H1 (cell line): ENCODE measurements around the gene S1PR2.

Source experiments
- CBX5 ChIP-seq: fragments of 300-800, 300-1000 bp; sonication (generic); IDR thresholded peaks from 2 replicates; pipeline ENCODE4 v1.7.1; 2016; ENCODE audit warnings: antibody characterized with exemption, low read length, low read depth
- CEBPB ChIP-seq: IDR thresholded peaks from 2 replicates; pipeline ENCODE4 v1.6.1; 2012; ENCODE audit warnings: low read depth, low read length
- CTCF ChIP-seq, 3 experiments: IDR thresholded peaks; 1 replicate in 2 of 3; 2 replicates in 1 of 3; pipeline versions ENCODE4 v1.5.1 to v1.6.1; 2011; ENCODE audit warnings: low read length in 3 of 3, mild to moderate bottlenecking in 3 of 3, inconsistent platforms in 2 of 3, low read depth in 1 of 3, moderate library complexity in 1 of 3; ENCODE audit not compliant: insufficient read depth in 1 of 3; ENCODE audit errors: control extremely low read depth in 1 of 3
- EZH2 ChIP-seq: fragments of 200-600 bp; sonication (generic); IDR thresholded peaks from 2 replicates; pipeline ENCODE4 v1.7.1; 2012; ENCODE audit warnings: low read depth, mild to moderate bottlenecking, moderate library complexity, low read length, inconsistent platforms; ENCODE audit not compliant: severe bottlenecking
- HDAC2 ChIP-seq, 2 experiments: fragments of 300-600 bp in 1 of 2; sonication (generic) in 1 of 2; IDR thresholded peaks; 2 replicates each; pipeline ENCODE4 v1.6.1; 2011 to 2012; ENCODE audit warnings: low read depth in 2 of 2, low read length in 2 of 2, mild to moderate bottlenecking in 2 of 2, moderate library complexity in 2 of 2, borderline replicate concordance in 1 of 2, inconsistent platforms in 1 of 2
- HDAC6 ChIP-seq: IDR thresholded peaks from one replicate; pipeline ENCODE4 v1.7.1; 2012; ENCODE audit warnings: low read depth, mild to moderate bottlenecking, inconsistent platforms, low read length, moderate library complexity
- POLR2AphosphoS5 ChIP-seq: IDR thresholded peaks from 2 replicates; pipeline ENCODE4 v1.6.1; 2011; ENCODE audit warnings: low read depth, low read length
- RAD21 ChIP-seq, 2 experiments: IDR thresholded peaks in 1 of 2; conservative IDR thresholded peaks in 1 of 2; 2 replicates each; pipeline ENCODE4 v1.6.1; 2011; ENCODE audit warnings: low read depth in 2 of 2, low read length in 2 of 2, improper control_type of control experiment in 1 of 2, inconsistent platforms in 1 of 2, mild to moderate bottlenecking in 1 of 2, moderate library complexity in 1 of 2
- RXRA ChIP-seq: IDR thresholded peaks from 2 replicates; pipeline ENCODE4 v1.6.1; 2011; ENCODE audit warnings: low read depth, mild to moderate bottlenecking, low read length, moderate library complexity; ENCODE audit not compliant: insufficient read depth
- SAP30 ChIP-seq: fragments of 300-600 bp; sonication (generic); IDR thresholded peaks from 2 replicates; pipeline ENCODE4 v1.7.1; 2012; ENCODE audit warnings: low read length, moderate library complexity, mild to moderate bottlenecking, inconsistent platforms; ENCODE audit not compliant: insufficient read depth, insufficient replicate concordance
- TBP ChIP-seq: IDR thresholded peaks from 2 replicates; pipeline ENCODE4 v1.6.1; 2011; ENCODE audit warnings: low read depth, low read length, improper control_type of control experiment
- ZNF274 ChIP-seq: IDR thresholded peaks from 2 replicates; pipeline ENCODE4 v1.7.0; 2012; ENCODE audit warnings: low read length, borderline replicate concordance; ENCODE audit errors: extremely low read depth
- TF ChIP-seq, protein P1 (sequence below): IDR thresholded peaks from 2 replicates; pipeline ENCODE4 v1.6.1; 2011; ENCODE audit warnings: low read depth, mild to moderate bottlenecking, low read length; ENCODE audit not compliant: insufficient read depth

GRCh38 chr19:10226376-10227025 is 4.6 kb downstream of the S1PR2 start:
- TF ChIP-seq CTCF (IDR thresholded peaks at IDR 0.05; ENCODE audit: control extremely low read depth in 1 of 3, insufficient read depth in 1 of 3, low read depth in 1 of 3, low read length in 3 of 3) (no peak), POLR2AphosphoS5 (no peak), CBX5 (no peak), ZNF274 (no peak), RXRA (no peak), HDAC2 (IDR thresholded peaks at IDR 0.05; ENCODE audit: borderline replicate concordance in 1 of 2, low read depth in 2 of 2, low read length in 2 of 2) (no peak), TBP (no peak), CEBPB (no peak), SAP30 (no peak), HDAC6 (no peak), RAD21 (IDR thresholded peaks at IDR 0.05 in 1 of 2, conservative IDR thresholded peaks at IDR 0.05 in 1 of 2; ENCODE audit: low read depth in 2 of 2, low read length in 2 of 2) (no peak), EZH2 (no peak)
- TF ChIP-seq, protein P1, sequence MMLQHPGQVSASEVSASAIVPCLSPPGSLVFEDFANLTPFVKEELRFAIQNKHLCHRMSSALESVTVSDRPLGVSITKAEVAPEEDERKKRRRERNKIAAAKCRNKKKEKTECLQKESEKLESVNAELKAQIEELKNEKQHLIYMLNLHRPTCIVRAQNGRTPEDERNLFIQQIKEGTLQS, result no peak
